GM10266 (cell line): ENCODE data around the gene BORCS8.
"Not testable (repeated sequence)": the region's sequence is repeated elsewhere in the genome, so short reads cannot be mapped to it uniquely, and the experiment has no call there.

Source experiments
- DNase-seq: peaks from one replicate; pipeline ENCODE4 v3.0.0; 2012; ENCODE audit errors: extremely low spot score
- CTCF ChIP-seq: IDR thresholded peaks from 2 replicates; pipeline ENCODE4 v1.5.1; 2012; ENCODE audit warnings: mild to moderate bottlenecking, low read depth; ENCODE audit not compliant: control insufficient read depth, insufficient read depth; ENCODE audit errors: missing control alignments

BORCS8 gene

GRCh38 chr19:19138109-19138981 lies 53.6 kb downstream of the BORCS8 start, which contains the start of gene TMEM161A:
TMEM161A (minus strand) TSS chr19:19138478; CDS start chr19:19138428, 50 bp downstream.
- peak; percentile 100 for DNase-seq
- no peak for TF ChIP-seq CTCF

GRCh38 chr19:19137556-19138108 lies 54.3 kb downstream of the BORCS8 start:
- TF ChIP-seq CTCF, result no peak
- DNase-seq, result no peak

- not testable (repeated sequence) for DNase-seq
These were observed 56.2 kb downstream of the BORCS8 start for GRCh38 chr19:19135713-19136112.

GRCh38 chr19:19134687-19135158 lies 57.2 kb downstream of the BORCS8 start:
- TF ChIP-seq CTCF, result no peak
- no peak for DNase-seq

- TF ChIP-seq CTCF, result no peak
These were observed 58.0 kb downstream of the BORCS8 start for GRCh38 chr19:19133985-19134384.

GRCh38 chr19:19132912-19133311 lies 59.0 kb downstream of the BORCS8 start:
- DNase-seq, result no peak
- no peak for TF ChIP-seq CTCF

More at GRCh38 chr19:19133985-19134384, 58.0 kb downstream of the BORCS8 start:
- no peak for DNase-seq

GRCh38 chr19:19131989-19132388 lies 60.0 kb downstream of the BORCS8 start:
- no peak for TF ChIP-seq CTCF
- no peak for DNase-seq
